ENCODE data around the gene TTC1.

- no peak for TF ChIP-seq POLR2A (IDR thresholded peaks at IDR 0.05)
- TF ChIP-seq, protein P1, sequence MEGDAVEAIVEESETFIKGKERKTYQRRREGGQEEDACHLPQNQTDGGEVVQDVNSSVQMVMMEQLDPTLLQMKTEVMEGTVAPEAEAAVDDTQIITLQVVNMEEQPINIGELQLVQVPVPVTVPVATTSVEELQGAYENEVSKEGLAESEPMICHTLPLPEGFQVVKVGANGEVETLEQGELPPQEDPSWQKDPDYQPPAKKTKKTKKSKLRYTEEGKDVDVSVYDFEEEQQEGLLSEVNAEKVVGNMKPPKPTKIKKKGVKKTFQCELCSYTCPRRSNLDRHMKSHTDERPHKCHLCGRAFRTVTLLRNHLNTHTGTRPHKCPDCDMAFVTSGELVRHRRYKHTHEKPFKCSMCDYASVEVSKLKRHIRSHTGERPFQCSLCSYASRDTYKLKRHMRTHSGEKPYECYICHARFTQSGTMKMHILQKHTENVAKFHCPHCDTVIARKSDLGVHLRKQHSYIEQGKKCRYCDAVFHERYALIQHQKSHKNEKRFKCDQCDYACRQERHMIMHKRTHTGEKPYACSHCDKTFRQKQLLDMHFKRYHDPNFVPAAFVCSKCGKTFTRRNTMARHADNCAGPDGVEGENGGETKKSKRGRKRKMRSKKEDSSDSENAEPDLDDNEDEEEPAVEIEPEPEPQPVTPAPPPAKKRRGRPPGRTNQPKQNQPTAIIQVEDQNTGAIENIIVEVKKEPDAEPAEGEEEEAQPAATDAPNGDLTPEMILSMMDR (IDR thresholded peaks at IDR 0.05) = no peak
- TF ChIP-seq EP300 (IDR thresholded peaks at IDR 0.05) = no peak
These were observed 36.9 kb upstream of the TTC1 start for GRCh38 chr5:159971931-159972461.
